HS-5 (cell line): ENCODE results near the gene POLD3.
A peak's percentile ranks its signal among the peaks of the same experiment; 100 is the strongest.
"Not testable (repeated sequence)": the region's sequence is repeated elsewhere in the genome, so short reads cannot be mapped to it uniquely, and the experiment has no call there.

Source experiments
- DNase-seq: peaks from one replicate; pipeline ENCODE4 v3.0.0-alpha.2; 2012; ENCODE audit warnings: low read depth

POLD3 gene

DNA sequence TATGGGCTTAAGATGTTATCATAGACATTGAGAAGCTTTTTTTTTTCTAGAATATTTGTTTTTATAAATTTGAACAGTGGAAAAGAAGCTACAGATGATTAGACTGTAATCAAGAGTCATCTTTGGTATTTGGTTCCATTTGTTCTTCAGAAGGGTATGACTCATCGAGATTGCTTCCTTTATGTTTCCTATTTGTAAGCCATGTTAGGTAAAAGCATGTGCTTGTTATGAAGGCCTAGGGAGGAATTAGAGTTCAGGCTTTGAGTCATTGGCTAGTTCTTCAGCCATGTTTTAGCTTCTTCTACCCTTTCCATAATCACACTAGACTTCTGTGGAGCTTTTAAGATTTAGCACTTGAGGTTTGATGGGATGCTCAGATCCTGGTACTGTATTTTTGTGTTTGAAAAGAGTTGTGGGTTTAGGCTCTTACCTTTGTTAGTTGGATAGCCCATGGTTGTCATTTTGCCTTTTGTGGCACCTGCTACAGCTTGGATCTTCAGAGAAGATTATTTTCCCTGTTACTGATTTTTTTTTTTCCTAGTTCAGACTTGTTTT lies 44.3 kb downstream of the POLD3 start:
- DNase-seq, result peak; percentile 71

DNA sequence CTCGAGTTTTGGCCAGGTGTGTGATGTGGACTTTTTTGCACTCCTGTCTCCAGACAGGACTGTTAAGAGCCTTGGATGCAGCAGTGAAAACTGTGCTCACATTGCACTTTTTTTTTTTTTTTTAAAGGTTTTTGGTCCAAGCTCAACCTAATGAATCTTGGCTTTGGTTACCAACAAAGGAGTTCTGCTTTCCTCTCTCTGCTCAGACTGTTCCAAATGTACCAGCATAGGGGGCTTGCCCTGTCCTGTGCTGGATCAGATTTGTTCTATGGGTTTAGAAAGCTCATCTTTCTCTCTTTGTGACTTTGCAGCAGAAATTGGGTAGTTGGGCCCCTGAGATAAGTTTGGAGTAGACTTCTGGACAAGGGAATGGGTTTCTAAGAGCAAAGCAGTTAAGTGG lies 45.3 kb downstream of the POLD3 start:
- no peak for DNase-seq

DNA sequence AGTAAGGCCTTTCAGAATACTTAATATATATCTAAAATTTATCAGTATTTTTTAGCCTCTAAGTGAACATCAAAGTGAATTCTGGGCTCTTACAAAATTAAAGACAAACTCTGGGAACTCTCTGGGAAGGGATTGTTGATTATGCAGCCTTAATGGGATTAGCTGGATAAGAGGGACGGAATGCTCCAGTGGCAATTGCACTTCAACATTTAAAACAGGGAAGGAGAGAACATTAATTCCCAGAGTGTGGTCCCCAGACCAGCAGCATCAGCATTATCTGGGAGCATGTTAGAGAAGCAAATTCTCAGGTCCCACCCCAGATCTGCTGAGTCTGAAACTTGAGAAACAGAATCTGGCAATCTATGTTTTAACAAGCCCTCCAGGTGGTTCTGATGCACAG lies 46.5 kb downstream of the POLD3 start:
- DNase-seq, result no peak

DNA sequence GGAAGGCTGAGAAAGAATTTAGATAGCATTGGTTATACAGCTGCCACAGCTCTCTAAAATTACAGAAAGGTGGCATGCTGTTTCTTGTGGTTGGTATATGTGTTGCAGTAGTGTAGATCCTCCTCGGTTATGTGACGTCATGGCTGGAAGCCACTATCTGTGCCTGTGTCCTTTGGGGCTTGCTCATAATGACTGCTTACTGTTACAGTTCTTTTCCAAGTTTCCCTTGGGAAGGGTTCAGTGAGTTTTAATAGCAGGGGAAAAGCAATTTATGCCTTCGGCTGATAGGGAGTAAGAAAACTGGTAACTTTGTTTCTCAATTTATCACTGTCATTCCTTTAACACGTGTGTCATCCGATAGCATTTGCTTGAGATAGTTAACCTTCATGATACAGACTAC lies 47.2 kb downstream of the POLD3 start:
- no peak for DNase-seq

DNA sequence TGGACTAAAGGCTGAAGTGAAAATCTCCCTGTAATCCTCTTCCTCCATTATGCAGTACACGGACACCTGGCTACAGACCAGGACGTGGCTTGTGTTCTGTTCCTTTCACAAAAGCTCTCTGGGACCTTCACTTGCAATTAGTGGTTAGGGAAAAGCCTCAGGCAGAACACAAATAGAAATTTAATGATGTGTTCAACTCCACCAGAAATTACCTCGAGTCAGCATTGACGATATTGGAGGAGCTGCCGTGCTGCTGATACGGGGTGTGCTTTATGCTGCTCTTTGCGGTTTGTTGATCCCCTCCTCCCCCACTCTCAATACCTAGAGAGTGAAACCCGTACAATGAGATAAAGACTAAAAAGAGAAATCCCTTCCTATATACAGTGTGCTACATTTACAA lies 48.9 kb downstream of the POLD3 start:
- no peak for DNase-seq

DNA sequence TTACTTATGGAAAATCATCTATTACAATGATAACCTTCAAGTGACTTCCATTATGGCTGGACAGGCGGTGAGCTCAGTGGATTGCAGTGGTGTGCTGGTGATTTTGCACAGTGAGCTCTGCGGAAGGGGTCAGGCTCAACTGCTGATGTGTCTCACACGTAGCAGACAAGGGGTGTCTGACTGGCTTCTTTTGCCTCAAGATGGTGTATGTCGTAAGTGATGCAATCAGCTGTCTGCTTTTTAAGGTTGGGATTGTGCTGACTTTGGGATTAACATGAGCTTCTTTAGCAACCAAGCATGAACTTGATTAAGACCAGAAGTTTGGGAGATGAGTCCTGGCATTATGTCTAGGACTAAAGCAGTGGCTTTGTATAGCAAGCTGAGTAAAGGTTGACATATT lies 49.5 kb downstream of the POLD3 start:
- DNase-seq, result no peak

DNA sequence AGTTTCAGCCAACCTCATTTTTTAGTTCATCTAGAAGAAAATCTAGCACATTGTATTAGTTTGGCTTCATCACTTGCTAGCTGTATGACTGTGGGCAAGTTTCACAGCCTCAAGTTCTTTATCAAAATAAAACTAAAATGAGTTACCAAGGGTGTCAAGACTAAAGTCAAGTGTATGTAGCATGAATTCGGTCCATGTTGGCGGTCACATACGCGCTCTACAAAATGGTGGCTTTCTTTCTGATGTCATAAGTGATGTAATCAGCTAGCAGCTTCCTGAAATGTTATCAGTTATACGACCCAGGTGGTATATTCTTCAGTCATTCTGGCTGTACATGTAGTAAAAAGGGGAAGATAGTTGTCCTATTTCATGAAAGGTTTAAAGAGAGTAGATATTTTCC lies 50.5 kb downstream of the POLD3 start:
- DNase-seq, result no peak

DNA sequence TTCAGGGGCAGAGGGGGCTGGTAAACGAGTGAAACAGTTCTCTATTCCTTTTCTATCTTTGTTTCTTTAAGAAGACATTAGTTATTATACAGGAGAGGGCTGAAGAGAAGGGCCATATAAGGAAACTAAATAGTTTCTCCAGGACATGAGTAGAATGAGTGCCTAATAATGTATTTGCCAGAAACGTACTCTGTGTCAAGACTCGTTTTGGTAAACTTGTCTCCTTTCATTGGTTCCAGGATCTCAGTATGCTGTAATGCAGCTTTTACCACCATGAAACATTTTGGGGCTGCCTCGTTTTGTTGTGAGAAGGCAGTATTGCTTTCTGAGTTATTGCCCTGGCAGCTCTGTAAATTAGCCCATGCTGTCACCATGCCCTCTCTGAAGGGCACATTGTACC lies 51.7 kb downstream of the POLD3 start:
- no peak for DNase-seq

DNA sequence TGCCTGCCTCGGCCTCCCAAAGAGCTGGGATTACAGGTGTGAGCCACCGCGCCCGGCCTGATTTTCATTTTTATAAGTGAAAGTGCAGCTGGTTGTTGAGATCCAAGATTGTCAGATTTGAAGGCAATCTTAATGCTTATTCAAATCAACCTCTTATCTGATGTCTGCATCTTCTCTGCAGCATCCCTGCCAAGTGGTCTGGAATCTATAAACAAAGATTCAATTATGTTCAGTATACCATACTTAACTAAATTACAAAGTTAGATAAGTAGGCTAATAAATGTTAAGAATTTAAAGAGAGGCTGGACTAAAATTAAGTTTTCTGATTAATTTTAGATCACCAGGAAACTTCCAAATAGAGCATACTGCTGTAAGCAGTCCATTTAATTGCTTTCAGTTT lies 53.8 kb downstream of the POLD3 start:
- no peak for DNase-seq

DNA sequence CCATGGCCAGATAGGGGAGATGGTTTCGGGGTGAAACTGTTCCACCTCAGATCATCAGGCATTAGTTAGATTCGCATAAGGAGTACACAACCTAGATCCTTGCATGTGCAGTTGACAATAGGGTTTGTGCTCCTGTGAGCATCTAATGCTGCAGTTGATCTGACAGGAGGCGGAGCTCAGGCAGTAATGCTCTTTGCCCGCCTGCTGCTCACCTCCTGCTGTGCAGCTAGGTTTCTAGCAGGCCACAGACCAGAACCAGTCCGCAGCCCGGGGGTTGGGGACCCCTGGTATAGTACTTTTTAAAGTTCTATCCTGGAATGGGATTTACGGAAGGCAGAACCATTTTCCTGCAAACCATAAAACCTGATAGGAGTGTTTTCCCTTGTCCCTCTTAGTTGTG lies 54.6 kb downstream of the POLD3 start:
- DNase-seq, result no peak

DNA sequence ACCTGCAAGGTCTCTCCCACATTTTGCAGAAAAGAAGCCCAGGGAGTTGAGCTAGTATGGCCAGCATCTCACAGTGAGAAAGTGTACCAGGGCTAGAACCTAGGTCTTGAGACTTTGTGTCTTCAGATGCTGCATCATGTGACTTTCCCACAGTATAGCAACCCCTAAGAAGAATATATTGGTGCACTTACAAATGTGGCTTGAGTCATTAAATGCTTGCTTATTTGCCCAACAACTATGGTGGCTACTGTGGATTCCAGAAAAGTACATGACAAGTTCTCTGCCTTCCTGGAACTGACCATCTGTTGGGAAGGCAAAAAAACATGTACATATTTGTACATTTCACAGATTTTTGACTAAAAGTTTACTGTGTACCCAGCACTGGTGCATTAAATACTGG lies 55.0 kb downstream of the POLD3 start:
- DNase-seq, result no peak

DNA sequence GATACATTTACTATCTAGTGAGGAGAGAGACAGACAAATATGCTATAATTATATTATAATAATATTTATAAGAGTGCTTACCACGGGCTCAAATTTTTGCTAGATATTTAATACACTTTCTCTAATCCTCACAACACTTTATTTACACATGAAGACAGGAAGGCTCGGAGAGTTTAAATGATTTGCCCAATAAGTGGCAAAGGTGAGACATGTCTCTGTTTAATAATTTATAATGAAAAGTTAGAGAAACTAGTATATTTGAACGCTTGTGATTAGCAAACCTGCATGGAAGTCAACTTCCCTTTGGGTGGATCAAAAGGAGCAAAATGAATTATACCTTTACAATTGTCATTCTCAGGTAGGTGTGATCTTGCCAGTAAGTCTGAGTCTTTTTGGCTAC lies 55.4 kb downstream of the POLD3 start:
- DNase-seq, result no peak

DNA sequence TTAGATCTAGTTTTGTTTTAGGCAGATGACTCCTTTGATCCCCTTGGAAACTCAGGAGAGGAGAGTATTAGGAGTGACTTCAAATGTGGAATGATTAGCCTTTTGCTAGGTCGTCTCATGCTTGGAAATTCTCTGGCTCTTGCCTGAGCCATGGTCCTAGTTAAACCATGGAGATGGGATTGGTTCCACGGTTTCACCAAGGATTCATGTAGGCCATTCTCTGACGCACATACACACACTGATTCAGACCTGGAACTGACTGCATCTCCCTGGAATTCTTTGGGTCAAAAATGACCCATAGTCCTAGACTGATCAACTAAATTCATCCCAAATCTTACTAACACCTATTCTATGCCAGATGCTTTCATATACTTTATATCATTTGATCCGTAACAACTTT lies 56.5 kb downstream of the POLD3 start:
- DNase-seq, result no peak

DNA sequence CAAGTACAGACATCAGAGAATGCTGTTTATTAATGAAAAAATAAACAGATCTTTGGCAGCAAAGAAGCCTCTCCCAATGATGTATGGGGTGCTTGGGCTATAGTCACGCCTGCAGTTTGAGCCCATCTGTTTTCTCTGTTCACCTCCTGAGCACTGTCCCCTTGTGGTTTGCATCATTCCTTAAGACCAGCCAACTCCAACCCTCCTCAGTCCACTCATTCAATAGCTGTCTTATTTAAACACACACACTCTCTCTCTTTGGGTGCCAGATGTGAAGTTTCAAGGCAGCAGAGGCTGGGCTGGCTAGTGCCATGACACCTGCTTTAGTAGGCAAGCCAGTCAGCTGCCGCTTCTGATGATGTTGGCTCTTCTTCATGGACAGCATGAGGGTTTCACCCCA lies 58.1 kb downstream of the POLD3 start:
- DNase-seq, result no peak

DNA sequence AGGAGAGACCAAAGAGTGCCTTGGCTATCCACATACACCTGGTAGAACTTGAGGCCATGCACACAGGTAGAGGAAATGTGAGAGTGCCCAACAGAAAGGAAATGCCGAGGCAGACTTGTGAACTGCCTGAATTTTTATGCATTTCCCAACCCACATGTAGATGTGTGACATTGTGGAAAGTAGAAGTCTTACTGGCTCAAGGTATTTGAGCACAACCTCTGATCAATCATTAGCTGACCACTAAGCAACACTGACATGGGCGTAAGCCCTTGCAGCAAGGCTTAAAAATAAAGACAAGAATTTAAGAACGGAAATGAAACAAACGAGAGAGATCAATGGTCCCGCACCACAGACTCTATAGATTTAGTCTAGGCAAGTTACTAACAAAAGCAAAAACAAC lies 62.6 kb downstream of the POLD3 start:
- DNase-seq, result no peak

DNA sequence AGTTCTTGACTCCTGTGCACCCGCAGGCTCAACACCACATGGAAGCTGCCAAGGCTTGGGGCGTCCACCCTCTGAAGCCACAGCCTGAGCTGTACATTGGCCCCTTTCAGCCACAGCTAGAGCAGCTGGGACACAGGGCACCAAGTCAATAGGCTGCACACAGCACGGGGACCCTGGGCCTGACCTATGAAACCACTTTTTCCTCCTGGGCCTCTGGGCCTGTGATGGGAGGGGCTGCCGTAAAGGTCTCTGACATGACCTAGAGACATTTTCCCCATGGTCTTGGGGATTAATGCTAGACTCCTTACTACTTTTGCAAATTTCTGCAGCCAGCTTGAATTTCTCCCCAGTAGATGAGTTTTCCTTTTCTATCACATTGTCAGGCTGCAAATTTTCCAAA lies 66.7 kb downstream of the POLD3 start:
- not testable (repeated sequence) for DNase-seq

DNA sequence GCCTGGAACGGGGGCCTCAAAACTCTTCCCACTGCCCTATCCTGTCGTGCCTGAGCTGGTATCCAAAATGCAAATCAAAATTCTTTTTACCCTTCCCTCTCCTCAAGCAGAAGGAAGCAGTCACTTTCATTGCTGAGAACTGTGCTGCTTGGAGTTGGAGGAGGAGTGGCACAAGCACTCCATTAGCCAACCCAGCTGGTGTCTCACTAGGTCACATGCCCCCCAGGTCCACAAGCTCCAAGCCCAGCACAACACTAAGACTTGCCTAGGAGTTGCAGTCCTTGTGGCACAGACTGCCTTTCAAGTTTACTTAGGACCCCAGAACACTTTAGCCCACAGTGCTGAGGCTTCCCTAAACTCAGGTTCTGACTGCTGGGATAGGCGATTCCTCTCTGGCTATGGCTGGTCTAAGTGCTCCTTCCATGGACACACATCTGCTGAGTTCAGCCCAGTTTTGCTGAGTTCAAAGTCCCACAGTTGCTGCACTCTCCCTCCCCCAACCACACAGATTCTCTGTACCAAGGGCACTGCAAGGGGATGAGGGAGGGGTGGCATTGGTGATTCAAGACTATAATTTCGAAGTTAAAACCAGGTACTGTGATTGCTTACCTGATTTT lies 70.2 kb downstream of the POLD3 start:
- no peak for DNase-seq

DNA sequence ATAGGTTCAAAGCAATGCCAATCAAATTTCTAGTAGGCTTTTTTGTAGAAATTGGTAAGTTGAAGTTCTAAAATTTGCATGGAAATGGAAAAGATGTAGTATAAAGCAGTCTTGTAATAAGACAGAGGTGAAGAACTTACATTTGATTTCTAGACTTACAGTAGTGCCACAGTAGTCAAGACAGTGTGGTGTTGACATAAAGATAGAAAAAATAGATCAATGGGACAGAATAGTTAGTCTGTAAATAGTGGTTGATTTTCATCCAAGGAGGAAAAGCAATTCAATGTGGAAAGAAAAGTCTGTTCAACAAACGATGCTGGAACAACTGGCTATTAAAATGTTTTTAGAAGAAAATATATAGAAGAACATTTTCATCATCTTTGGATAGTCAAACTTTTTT lies 70.9 kb downstream of the POLD3 start:
- no peak for DNase-seq

DNA sequence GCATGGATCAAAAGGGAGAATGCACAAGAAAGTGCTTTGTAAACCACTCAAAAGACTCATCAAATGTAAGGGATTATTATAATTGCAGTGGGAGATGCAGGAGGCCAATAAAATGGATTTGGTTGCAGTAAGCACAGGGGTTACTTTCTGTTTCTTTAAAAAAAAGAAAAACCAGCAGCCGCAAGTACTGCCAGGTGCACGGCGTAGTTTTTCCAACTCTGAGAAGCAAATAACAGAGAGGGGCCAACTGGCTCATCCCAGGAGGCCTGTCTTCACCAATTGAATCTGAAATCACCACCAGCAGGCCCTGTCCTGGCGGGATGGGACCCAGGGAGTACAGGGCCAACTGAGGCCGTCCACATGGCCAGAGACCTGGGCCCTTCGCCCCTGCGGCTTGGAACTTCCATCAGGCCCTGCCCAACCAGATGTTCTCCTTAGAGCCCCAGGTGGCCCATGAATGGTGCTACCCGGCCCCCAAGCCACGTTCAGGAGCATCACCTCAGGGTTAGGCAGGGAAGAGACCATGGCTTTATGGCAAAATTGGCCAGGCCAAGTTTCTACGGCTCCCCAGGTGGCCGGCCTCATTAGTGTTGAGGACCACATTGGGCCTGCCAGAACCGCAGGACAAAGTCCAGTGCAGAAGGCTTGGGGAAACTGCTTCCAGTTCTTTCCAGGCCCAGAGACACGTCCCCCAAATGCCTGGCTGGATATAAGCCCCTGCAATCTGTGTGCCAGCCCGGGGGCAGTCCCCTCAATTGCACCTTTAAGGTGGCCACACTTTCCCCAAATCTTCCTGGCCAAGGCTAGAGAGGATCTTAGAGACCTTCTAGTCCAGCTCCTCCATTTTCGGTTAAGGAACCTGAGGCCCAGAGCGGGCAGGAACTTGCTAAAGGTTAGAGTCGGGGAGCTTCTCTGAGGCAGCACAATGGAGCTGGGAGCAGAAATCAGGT lies 77.1 kb downstream of the POLD3 start:
- no peak for DNase-seq

DNA sequence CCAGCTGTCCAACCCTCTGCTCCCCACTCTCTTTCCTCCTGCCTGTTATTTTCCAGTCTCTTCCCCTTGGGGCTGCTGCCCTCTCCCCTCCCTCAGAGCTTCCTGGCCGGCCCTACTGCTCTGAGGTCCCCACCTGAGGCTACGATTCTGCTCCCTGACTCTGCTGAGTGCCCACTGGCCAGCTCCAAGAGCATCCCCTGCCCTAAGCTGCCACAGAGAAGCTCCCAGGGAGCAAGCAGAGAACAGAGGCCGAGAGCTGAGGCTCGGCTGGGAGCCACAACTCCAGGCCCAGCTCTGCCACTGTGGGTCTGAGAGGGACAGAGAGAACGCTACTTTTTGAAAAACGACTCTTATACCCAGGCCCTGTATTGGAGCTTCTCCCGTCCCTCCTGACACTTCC lies 77.8 kb downstream of the POLD3 start:
- DNase-seq, result no peak

DNA sequence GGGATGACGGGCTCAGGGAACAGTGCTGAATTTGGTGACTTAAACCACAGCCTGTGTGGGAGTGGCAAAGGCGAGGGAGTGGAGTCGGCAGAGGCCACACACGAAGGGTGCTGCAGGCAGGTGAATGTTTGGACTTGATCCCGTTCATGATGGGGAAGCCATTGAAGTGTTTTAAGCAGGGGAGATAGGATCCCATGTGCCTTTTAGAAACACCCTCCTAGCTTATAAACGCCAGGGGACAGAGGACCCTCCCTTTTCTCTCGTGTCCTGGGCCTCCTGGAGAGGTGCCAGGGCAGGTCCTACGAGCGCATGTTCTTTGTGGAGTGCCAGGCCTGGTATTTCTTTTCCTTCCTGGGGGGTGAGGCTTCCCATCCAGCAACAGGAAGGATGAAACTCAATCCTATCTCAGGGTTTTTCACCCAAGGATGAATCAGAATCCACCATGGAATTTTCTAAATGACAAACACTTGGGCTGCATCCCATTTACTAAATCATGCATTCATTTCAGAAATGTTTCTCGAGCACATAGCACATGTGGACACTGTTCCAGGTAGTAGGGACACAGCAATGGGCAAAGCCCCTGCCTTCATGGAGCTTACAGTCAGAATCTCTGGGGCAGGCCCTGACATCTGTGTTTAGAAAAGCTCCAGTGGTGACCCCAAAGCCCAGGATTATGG lies 79.3 kb downstream of the POLD3 start:
- peak; percentile 64 for DNase-seq

DNA sequence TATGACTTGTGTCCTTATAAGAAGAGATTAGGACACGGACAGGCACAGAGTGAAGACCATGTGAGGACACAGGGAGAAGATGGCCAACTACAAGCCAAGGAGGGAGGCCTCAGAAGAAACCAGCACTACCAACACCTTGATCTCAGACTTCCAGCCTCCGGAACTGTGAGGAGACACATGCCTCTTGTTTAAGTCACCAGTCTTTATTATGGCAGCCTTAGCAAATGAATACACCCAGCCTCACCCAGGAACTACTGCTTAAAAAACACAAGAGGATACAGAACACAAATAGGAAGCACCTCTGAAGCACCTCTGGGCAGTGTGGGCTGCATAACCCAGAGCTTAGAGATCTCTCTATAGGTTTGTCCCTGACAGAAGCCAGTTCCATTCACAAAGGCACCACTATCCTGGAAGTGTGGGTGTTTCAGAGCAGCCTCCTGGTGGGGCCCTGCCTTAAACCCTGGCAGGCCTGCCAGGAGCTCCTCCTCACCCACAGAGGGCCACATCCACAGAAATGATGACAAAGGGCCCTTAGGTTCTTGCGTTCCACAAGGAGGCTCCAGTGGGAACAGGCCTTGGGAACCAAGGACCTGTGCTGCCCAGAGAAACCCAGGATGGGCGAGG lies 80.1 kb downstream of the POLD3 start:
- DNase-seq, result no peak
